GM21737 (cell line): ENCODE measurements around the gene GIMAP6.
"Not testable (repeated sequence)": the region's sequence is repeated elsewhere in the genome, so short reads cannot be mapped to it uniquely, and the experiment has no call there.

ENCODE experiments used
- ATAC-seq: cut with Tn5 transposase; IDR thresholded peaks from one replicate; pipeline ENCODE4 v1.9.1; 2021; ENCODE audit warnings: mild to moderate bottlenecking, moderate library complexity; ENCODE audit not compliant: unreplicated experiment

GIMAP6 gene

GRCh38 chr7:150631866-150632864 lies at the start of gene GIMAP6:
GIMAP6 (minus strand) TSS chr7:150632385; CDS start chr7:150630142, 2,243 bp downstream.
- ATAC-seq, result peak; percentile 78

GRCh38 chr7:150680364-150680763 lies 48.2 kb upstream of the GIMAP6 start:
- not testable (repeated sequence) for ATAC-seq

GRCh38 chr7:150678601-150679000 lies 46.4 kb upstream of the GIMAP6 start:
- ATAC-seq, result not testable (repeated sequence)

GRCh38 chr7:150676854-150677253 lies 44.7 kb upstream of the GIMAP6 start:
- ATAC-seq, result not testable (repeated sequence)

GRCh38 chr7:150676276-150676675 lies 44.1 kb upstream of the GIMAP6 start:
- ATAC-seq, result not testable (repeated sequence)

- ATAC-seq, result no peak
Measured at GRCh38 chr7:150675714-150676113, 43.5 kb upstream of the GIMAP6 start.

GRCh38 chr7:150671798-150672585 lies 39.8 kb upstream of the GIMAP6 start:
- not testable (repeated sequence) for ATAC-seq

- ATAC-seq, result no peak
Measured at GRCh38 chr7:150668977-150669376, 36.8 kb upstream of the GIMAP6 start.

- ATAC-seq, result peak; percentile 81
Measured at GRCh38 chr7:150668472-150668911, 36.3 kb upstream of the GIMAP6 start.

GRCh38 chr7:150666412-150666811 lies 34.2 kb upstream of the GIMAP6 start:
- no peak for ATAC-seq

GRCh38 chr7:150665896-150666295 lies 33.7 kb upstream of the GIMAP6 start:
- no peak for ATAC-seq

- ATAC-seq, result no peak
Measured at GRCh38 chr7:150665089-150665748, 33.0 kb upstream of the GIMAP6 start.

GRCh38 chr7:150663802-150664494 lies 31.8 kb upstream of the GIMAP6 start:
- no peak for ATAC-seq

GRCh38 chr7:150662821-150663220 lies 30.6 kb upstream of the GIMAP6 start:
- ATAC-seq, result not testable (repeated sequence)

GRCh38 chr7:150660939-150661613 lies 28.9 kb upstream of the GIMAP6 start:
- no peak for ATAC-seq

- ATAC-seq, result no peak
Measured at GRCh38 chr7:150657526-150657925, 25.3 kb upstream of the GIMAP6 start.

GRCh38 chr7:150656047-150656446 lies 23.9 kb upstream of the GIMAP6 start:
- ATAC-seq, result no peak

GRCh38 chr7:150654692-150655091 lies 22.5 kb upstream of the GIMAP6 start:
- no peak for ATAC-seq

- no peak for ATAC-seq
Measured at GRCh38 chr7:150649080-150649385, 16.8 kb upstream of the GIMAP6 start.
